Thoracic aorta (tissue), 2 donors: ENCODE data around the gene PTGDR2. TPM values are rescaled to one million over a fixed set of nuclear protein-coding genes. Genes with fewer than 3 reads are reported as not detected.
A peak's percentile ranks its signal among the peaks of the same experiment; 100 is the strongest.

Source experiments
- ATAC-seq: fragments of 150-250 bp; one replicate; pipeline ENCODE4 v1.8.0; 2017; ENCODE audit warnings: low read depth; ENCODE audit not compliant: insufficient number of reproducible peaks, low FRiP score
- DNase-seq: peaks from one replicate; pipeline ENCODE4 v3.0.0-alpha.2; 2020; ENCODE audit warnings: low spot score
- H3K27ac ChIP-seq, 2 donors: fragments of 200-600 bp; sonication (generic); 1 replicate in 1 of 2; 2 replicates in 1 of 2; pipeline ENCODE4 v1.5.1; 2016; ENCODE audit warnings: mild to moderate bottlenecking in 2 of 2, moderate library complexity in 2 of 2
- H3K27me3 ChIP-seq: fragments of 200-600 bp; sonication (generic); replicated peaks from 2 replicates; pipeline ENCODE4 v1.6.0; 2016; ENCODE audit warnings: mild to moderate bottlenecking; ENCODE audit not compliant: insufficient read depth
- H3K36me3 ChIP-seq: fragments of 200-600 bp; sonication (generic); one replicate; pipeline ENCODE4 v1.5.1; 2016
- H3K4me1 ChIP-seq, 2 donors: fragments of 200-600 bp; sonication (generic); 1 replicate in 1 of 2; 2 replicates in 1 of 2; pipeline versions ENCODE4 v1.5.1 to v1.6.0; 2016; ENCODE audit warnings: low read depth in 2 of 2, mild to moderate bottlenecking in 1 of 2; ENCODE audit not compliant: control insufficient read depth in 1 of 2
- H3K4me3 ChIP-seq: fragments of 200-600 bp; sonication (generic); 2 replicates; pipeline ENCODE4 v1.5.1; 2016; ENCODE audit warnings: mild to moderate bottlenecking
- H3K9me3 ChIP-seq: fragments of 200-600 bp; sonication (generic); 2 replicates; pipeline ENCODE4 v1.5.1; 2016
- CTCF ChIP-seq: fragments of 200-600 bp; sonication (generic); IDR thresholded peaks from one replicate; pipeline ENCODE4 v1.5.1; 2019; ENCODE audit warnings: antibody characterized with exemption
- total RNA-seq, 2 donors: library from RNA; depleted of rRNA; stranded (reverse); fragments of >200 nt; gene quantifications; one replicate each; pipeline versions ENCODE4 v1.1.0 to v1.2.3, GENCODE V29; 2016

PTGDR2 gene
- total RNA-seq, 2 donors from 2014 or later: 0.21 to 0.68 TPM

- DNase-seq: peak; percentile 93
- no peaks in the 10 kb centered on the region for H3K27me3 ChIP-seq
- no peaks in the 10 kb centered on the region for H3K9me3 ChIP-seq
- peak within 1 kb of the TSS; percentile 77 to 80 for H3K27ac ChIP-seq
- ATAC-seq: peak; percentile 98
- TF ChIP-seq CTCF: no peak
- H3K4me3 ChIP-seq: peak within 1 kb of the TSS; percentile 76
- H3K4me1 ChIP-seq: peaks cover 28 to 42% of the 10 kb centered on the region in 2 donors
- H3K36me3 ChIP-seq: no peaks in the 10 kb centered on the region
Observed at GRCh38 chr11:60841797-60842667, 13.7 kb downstream of the PTGDR2 start, which contains the start of gene CCDC86. TSS of gene CCDC86 (plus strand) at chr11:60842113. CDS start at chr11:60842125, 12 bp downstream.

GRCh38 chr11:60840470-60841430 is 15.0 kb downstream of the PTGDR2 start:
- H3K4me3 ChIP-seq: peak overlapping the region; percentile 76
- ATAC-seq: no peak
- no peak for TF ChIP-seq CTCF

GRCh38 chr11:60838132-60838531 is 17.6 kb downstream of the PTGDR2 start:
- Histone ChIP-seq H3K4me3 (no peak overlapping the region), H3K9me3 (no peaks in the 10 kb centered on the region), H3K27me3 (no peaks in the 10 kb centered on the region), H3K36me3 (no peaks in the 10 kb centered on the region), H3K27ac (no peak overlapping the region), H3K4me1 (peaks cover 11 to 27% of the 10 kb centered on the region in 2 donors)
- no peak for TF ChIP-seq CTCF
- ATAC-seq: no peak
- DNase-seq: no peak

More at GRCh38 chr11:60840470-60841430, 15.0 kb downstream of the PTGDR2 start:
- Histone ChIP-seq H3K4me1 (peaks cover 28 to 42% of the 10 kb centered on the region in 2 donors), H3K27me3 (no peaks in the 10 kb centered on the region), H3K27ac (peak overlapping the region; percentile 73 to 77), H3K36me3 (no peaks in the 10 kb centered on the region), H3K9me3 (no peaks in the 10 kb centered on the region)
- DNase-seq: no peak

- Histone ChIP-seq H3K27me3 (no peaks in the 10 kb centered on the region), H3K9me3 (no peaks in the 10 kb centered on the region), H3K36me3 (no peaks in the 10 kb centered on the region), H3K27ac (no peak overlapping the region), H3K4me1 (peaks cover 8 to 17% of the 10 kb centered on the region in 2 donors), H3K4me3 (no peak overlapping the region)
- TF ChIP-seq CTCF: no peak
- ATAC-seq (no peak), DNase-seq (no peak)
Observed at GRCh38 chr11:60836866-60837515, 18.8 kb downstream of the PTGDR2 start.
